ENCODE measurements around the gene HMCES. TPM values are rescaled to one million over a fixed set of nuclear protein-coding genes. Genes with fewer than 3 reads are reported as not detected.
"Not testable (repeated sequence)": the region's sequence is repeated elsewhere in the genome, so short reads cannot be mapped to it uniquely, and the experiment has no call there.

The HMCES gene
- total RNA-seq, 1 donor from 2014 or later: 36.4 TPM

- peaks cover 7% of the 10 kb centered on the region for H3K27me3 Mint-ChIP-seq (ENCODE audit: unreplicated experiment)
- H3K9me3 Mint-ChIP-seq (ENCODE audit: unreplicated experiment): no peaks in the 10 kb centered on the region
- no peak for DNase-seq (ENCODE audit: low spot score)
Observed at GRCh38 chr3:129329858-129330257, 51.2 kb downstream of the HMCES start.

GRCh38 chr3:129330409-129330808, 51.7 kb downstream of the HMCES start:
- Mint-ChIP-seq H3K4me1 (ENCODE audit: unreplicated experiment) (no peaks in the 10 kb centered on the region), H3K36me3 (ENCODE audit: low read depth, unreplicated experiment) (no peaks in the 10 kb centered on the region), H3K4me3 (ENCODE audit: unreplicated experiment) (no peak overlapping the region), H3K9me3 (ENCODE audit: unreplicated experiment) (no peaks in the 10 kb centered on the region), H3K27me3 (ENCODE audit: unreplicated experiment) (peaks cover 7% of the 10 kb centered on the region), H3K27ac (ENCODE audit: unreplicated experiment) (no peak overlapping the region)
- no peak for TF ChIP-seq CTCF (IDR thresholded peaks at IDR 0.05; ENCODE audit: unreplicated experiment)
- DNase-seq (ENCODE audit: low spot score): no peak

More at GRCh38 chr3:129329858-129330257, 51.2 kb downstream of the HMCES start:
- H3K4me1 Mint-ChIP-seq (ENCODE audit: unreplicated experiment): no peaks in the 10 kb centered on the region
- H3K27ac Mint-ChIP-seq (ENCODE audit: unreplicated experiment): no peak overlapping the region
- H3K36me3 Mint-ChIP-seq (ENCODE audit: low read depth, unreplicated experiment): no peaks in the 10 kb centered on the region
- H3K4me3 Mint-ChIP-seq (ENCODE audit: unreplicated experiment): no peak overlapping the region
- no peak for TF ChIP-seq CTCF (IDR thresholded peaks at IDR 0.05; ENCODE audit: unreplicated experiment)

GRCh38 chr3:129333891-129334290, 55.2 kb downstream of the HMCES start:
- Mint-ChIP-seq H3K27ac (ENCODE audit: unreplicated experiment) (no peak overlapping the region), H3K4me1 (ENCODE audit: unreplicated experiment) (peaks cover 13% of the 10 kb centered on the region), H3K4me3 (ENCODE audit: unreplicated experiment) (no peak overlapping the region), H3K36me3 (ENCODE audit: low read depth, unreplicated experiment) (peaks cover 4% of the 10 kb centered on the region), H3K9me3 (ENCODE audit: unreplicated experiment) (no peaks in the 10 kb centered on the region), H3K27me3 (ENCODE audit: unreplicated experiment) (peaks cover 9% of the 10 kb centered on the region)
- TF ChIP-seq CTCF (IDR thresholded peaks at IDR 0.05; ENCODE audit: unreplicated experiment): no peak
- DNase-seq (ENCODE audit: low spot score): no peak

- no peak for TF ChIP-seq CTCF (IDR thresholded peaks at IDR 0.05; ENCODE audit: unreplicated experiment)
- H3K36me3 Mint-ChIP-seq (ENCODE audit: low read depth, unreplicated experiment): peaks cover 4% of the 10 kb centered on the region
- no peak overlapping the region for H3K27ac Mint-ChIP-seq (ENCODE audit: unreplicated experiment)
- no peak for DNase-seq (ENCODE audit: low spot score)
- no peaks in the 10 kb centered on the region for H3K9me3 Mint-ChIP-seq (ENCODE audit: unreplicated experiment)
- H3K4me3 Mint-ChIP-seq (ENCODE audit: unreplicated experiment): no peak overlapping the region
- H3K27me3 Mint-ChIP-seq (ENCODE audit: unreplicated experiment): peaks cover 6% of the 10 kb centered on the region
- peaks cover 13% of the 10 kb centered on the region for H3K4me1 Mint-ChIP-seq (ENCODE audit: unreplicated experiment)
Observed at GRCh38 chr3:129336093-129336706, 57.5 kb downstream of the HMCES start.

- not testable (repeated sequence) for H3K36me3 Mint-ChIP-seq (ENCODE audit: low read depth, unreplicated experiment); DNase-seq (ENCODE audit: low spot score); H3K27me3 Mint-ChIP-seq (ENCODE audit: unreplicated experiment); H3K4me3 Mint-ChIP-seq (ENCODE audit: unreplicated experiment); H3K27ac Mint-ChIP-seq (ENCODE audit: unreplicated experiment); H3K9me3 Mint-ChIP-seq (ENCODE audit: unreplicated experiment)
- H3K4me1 Mint-ChIP-seq (ENCODE audit: unreplicated experiment): peaks cover 23% of the 10 kb centered on the region
Observed at GRCh38 chr3:129337719-129338118, 59.0 kb downstream of the HMCES start.

GRCh38 chr3:129339186-129339585, 60.5 kb downstream of the HMCES start:
- DNase-seq (ENCODE audit: low spot score); H3K27me3 Mint-ChIP-seq (ENCODE audit: unreplicated experiment); H3K9me3 Mint-ChIP-seq (ENCODE audit: unreplicated experiment); H3K27ac Mint-ChIP-seq (ENCODE audit: unreplicated experiment); H3K36me3 Mint-ChIP-seq (ENCODE audit: low read depth, unreplicated experiment); H3K4me3 Mint-ChIP-seq (ENCODE audit: unreplicated experiment): not testable (repeated sequence)
- peaks cover 30% of the 10 kb centered on the region for H3K4me1 Mint-ChIP-seq (ENCODE audit: unreplicated experiment)

- not testable (repeated sequence) for H3K4me3 Mint-ChIP-seq (ENCODE audit: unreplicated experiment); H3K27ac Mint-ChIP-seq (ENCODE audit: unreplicated experiment); H3K27me3 Mint-ChIP-seq (ENCODE audit: unreplicated experiment); H3K36me3 Mint-ChIP-seq (ENCODE audit: low read depth, unreplicated experiment); H3K9me3 Mint-ChIP-seq (ENCODE audit: unreplicated experiment); DNase-seq (ENCODE audit: low spot score)
- H3K4me1 Mint-ChIP-seq (ENCODE audit: unreplicated experiment): peaks cover 32% of the 10 kb centered on the region
Observed at GRCh38 chr3:129339833-129340232, 61.2 kb downstream of the HMCES start.
